SU-DHL-6 (cell line): Measurements from ENCODE around the gene LYSMD1.
A peak's percentile ranks its signal among the peaks of the same experiment; 100 is the strongest.

Experiments
- EZH2phosphoT487 ChIP-seq: fragments of 200-600 bp; sonication (generic), shearing (Covaris generic); conservative IDR thresholded peaks from 2 replicates; pipeline ENCODE4 v1.6.1; 2018; ENCODE audit warnings: mild to moderate bottlenecking, antibody characterized with exemption, low read length, moderate library complexity, mixed read lengths
- TF ChIP-seq, protein P1 (sequence below): fragments of 200-600 bp; sonication (generic); IDR thresholded peaks from one replicate; pipeline ENCODE4 v1.5.1; 2017; ENCODE audit warnings: antibody characterized with exemption, mild to moderate bottlenecking, low read length, moderate library complexity; ENCODE audit not compliant: insufficient read depth, poor library complexity, severe bottlenecking

DNA sequence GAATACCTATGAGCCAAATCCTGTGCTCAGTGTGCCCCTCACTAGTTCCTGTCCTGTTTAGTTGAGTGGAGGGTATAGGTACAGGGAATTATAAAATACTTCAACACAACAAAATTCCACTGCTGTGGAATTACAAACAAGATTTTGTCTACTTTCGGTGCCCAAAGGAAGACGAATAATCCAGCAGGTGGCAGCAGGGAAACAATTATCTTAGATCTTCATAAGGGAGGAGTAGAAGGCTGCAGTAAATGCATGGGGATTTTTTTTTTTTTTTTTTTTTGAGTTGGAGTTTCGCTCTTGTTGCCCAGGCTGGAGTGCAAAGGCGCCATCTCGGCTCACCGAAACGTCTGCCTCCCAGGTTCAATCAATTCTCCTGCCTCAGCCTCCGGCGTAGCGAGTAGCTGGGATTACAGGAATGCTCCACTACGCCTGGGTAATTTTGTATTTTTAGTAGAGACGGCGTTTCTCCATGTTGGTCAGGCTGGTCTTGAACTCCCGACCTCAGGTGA lies 30.6 kb upstream of the LYSMD1 start:
- TF ChIP-seq, protein P1, sequence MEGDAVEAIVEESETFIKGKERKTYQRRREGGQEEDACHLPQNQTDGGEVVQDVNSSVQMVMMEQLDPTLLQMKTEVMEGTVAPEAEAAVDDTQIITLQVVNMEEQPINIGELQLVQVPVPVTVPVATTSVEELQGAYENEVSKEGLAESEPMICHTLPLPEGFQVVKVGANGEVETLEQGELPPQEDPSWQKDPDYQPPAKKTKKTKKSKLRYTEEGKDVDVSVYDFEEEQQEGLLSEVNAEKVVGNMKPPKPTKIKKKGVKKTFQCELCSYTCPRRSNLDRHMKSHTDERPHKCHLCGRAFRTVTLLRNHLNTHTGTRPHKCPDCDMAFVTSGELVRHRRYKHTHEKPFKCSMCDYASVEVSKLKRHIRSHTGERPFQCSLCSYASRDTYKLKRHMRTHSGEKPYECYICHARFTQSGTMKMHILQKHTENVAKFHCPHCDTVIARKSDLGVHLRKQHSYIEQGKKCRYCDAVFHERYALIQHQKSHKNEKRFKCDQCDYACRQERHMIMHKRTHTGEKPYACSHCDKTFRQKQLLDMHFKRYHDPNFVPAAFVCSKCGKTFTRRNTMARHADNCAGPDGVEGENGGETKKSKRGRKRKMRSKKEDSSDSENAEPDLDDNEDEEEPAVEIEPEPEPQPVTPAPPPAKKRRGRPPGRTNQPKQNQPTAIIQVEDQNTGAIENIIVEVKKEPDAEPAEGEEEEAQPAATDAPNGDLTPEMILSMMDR = peak; percentile 45
- no peak for TF ChIP-seq EZH2phosphoT487
